ENCODE results near the gene MECP2.
A peak's percentile ranks its signal among the peaks of the same experiment; 100 is the strongest.
"Not testable (repeated sequence)": the region's sequence is repeated elsewhere in the genome, so short reads cannot be mapped to it uniquely, and the experiment has no call there.

Gene MECP2

GRCh38 chrX:154097589-154098541 is at the start of gene MECP2:
TSS of gene MECP2 (minus strand) at chrX:154097717.
- Histone ChIP-seq H3K79me2 (ENCODE audit: control insufficient read depth, insufficient read depth, low read length, unreplicated experiment) (peaks cover 42% of the 10 kb centered on the region), H2AFZ (ENCODE audit: low read length, unreplicated experiment) (peak within 1 kb of the TSS; percentile 53), H3K36me3 (ENCODE audit: insufficient read depth, low read length) (no peaks in the 10 kb centered on the region), H3K4me1 (ENCODE audit: control insufficient read depth, insufficient read depth, low read length, unreplicated experiment) (peaks cover 24% of the 10 kb centered on the region), H3K27me3 (ENCODE audit: insufficient read depth, low read length) (peaks cover 17% of the 10 kb centered on the region; the same call in 1 of the 2 replicates), H3K27ac (ENCODE audit: low read depth, low read length) (peak within 1 kb of the TSS; percentile 70), H3K4me3 (ENCODE audit: low read depth, low read length) (peak within 1 kb of the TSS; percentile 91)

- H3K27ac ChIP-seq (ENCODE audit: low read depth, low read length); H2AFZ ChIP-seq (ENCODE audit: low read length, unreplicated experiment); H3K4me1 ChIP-seq (ENCODE audit: control insufficient read depth, insufficient read depth, low read length, unreplicated experiment); H3K36me3 ChIP-seq (ENCODE audit: insufficient read depth, low read length); H3K4me3 ChIP-seq (ENCODE audit: low read depth, low read length); H3K79me2 ChIP-seq (ENCODE audit: control insufficient read depth, insufficient read depth, low read length, unreplicated experiment); H3K27me3 ChIP-seq (ENCODE audit: insufficient read depth, low read length): not testable (repeated sequence)
Observed at GRCh38 chrX:154144010-154144409, 46.5 kb upstream of the MECP2 start, which contains the start of gene OPN1LW. TSS of gene OPN1LW (plus strand) at chrX:154144243. CDS start at chrX:154144284, 41 bp downstream.

- no peaks in the 10 kb centered on the region for H3K27me3 ChIP-seq (ENCODE audit: insufficient read depth, low read length)
- no peaks in the 10 kb centered on the region for H3K4me1 ChIP-seq (ENCODE audit: control insufficient read depth, insufficient read depth, low read length, unreplicated experiment)
- no peak overlapping the region for H3K4me3 ChIP-seq (ENCODE audit: low read depth, low read length)
- no peak overlapping the region for H3K27ac ChIP-seq (ENCODE audit: low read depth, low read length)
- H2AFZ ChIP-seq (ENCODE audit: low read length, unreplicated experiment) = no peak overlapping the region
- no peaks in the 10 kb centered on the region for H3K79me2 ChIP-seq (ENCODE audit: control insufficient read depth, insufficient read depth, low read length, unreplicated experiment)
- no peaks in the 10 kb centered on the region for H3K36me3 ChIP-seq (ENCODE audit: insufficient read depth, low read length)
Observed at GRCh38 chrX:154142950-154143745, 45.6 kb upstream of the MECP2 start.

- H3K36me3 ChIP-seq (ENCODE audit: insufficient read depth, low read length) = no peaks in the 10 kb centered on the region
- H3K4me1 ChIP-seq (ENCODE audit: control insufficient read depth, insufficient read depth, low read length, unreplicated experiment) = no peaks in the 10 kb centered on the region
- no peak overlapping the region for H3K27ac ChIP-seq (ENCODE audit: low read depth, low read length)
- H3K79me2 ChIP-seq (ENCODE audit: control insufficient read depth, insufficient read depth, low read length, unreplicated experiment) = no peaks in the 10 kb centered on the region
- H3K4me3 ChIP-seq (ENCODE audit: low read depth, low read length) = no peak overlapping the region
- H2AFZ ChIP-seq (ENCODE audit: low read length, unreplicated experiment) = no peak overlapping the region
- H3K27me3 ChIP-seq (ENCODE audit: insufficient read depth, low read length) = no peaks in the 10 kb centered on the region
Observed at GRCh38 chrX:154142386-154142785, 44.9 kb upstream of the MECP2 start.

- H3K4me3 ChIP-seq (ENCODE audit: low read depth, low read length) = no peak overlapping the region
- H3K27ac ChIP-seq (ENCODE audit: low read depth, low read length) = no peak overlapping the region
- no peaks in the 10 kb centered on the region for H3K79me2 ChIP-seq (ENCODE audit: control insufficient read depth, insufficient read depth, low read length, unreplicated experiment)
- no peaks in the 10 kb centered on the region for H3K4me1 ChIP-seq (ENCODE audit: control insufficient read depth, insufficient read depth, low read length, unreplicated experiment)
- no peaks in the 10 kb centered on the region for H3K27me3 ChIP-seq (ENCODE audit: insufficient read depth, low read length)
- no peaks in the 10 kb centered on the region for H3K36me3 ChIP-seq (ENCODE audit: insufficient read depth, low read length)
- no peak overlapping the region for H2AFZ ChIP-seq (ENCODE audit: low read length, unreplicated experiment)
Observed at GRCh38 chrX:154140742-154141141, 43.2 kb upstream of the MECP2 start.

- Histone ChIP-seq H3K36me3 (ENCODE audit: insufficient read depth, low read length) (no peaks in the 10 kb centered on the region), H3K27ac (ENCODE audit: low read depth, low read length) (no peak overlapping the region), H3K79me2 (ENCODE audit: control insufficient read depth, insufficient read depth, low read length, unreplicated experiment) (no peaks in the 10 kb centered on the region), H2AFZ (ENCODE audit: low read length, unreplicated experiment) (no peak overlapping the region), H3K4me3 (ENCODE audit: low read depth, low read length) (no peak overlapping the region), H3K27me3 (ENCODE audit: insufficient read depth, low read length) (no peaks in the 10 kb centered on the region), H3K4me1 (ENCODE audit: control insufficient read depth, insufficient read depth, low read length, unreplicated experiment) (no peaks in the 10 kb centered on the region)
Observed at GRCh38 chrX:154140206-154140605, 42.7 kb upstream of the MECP2 start.

GRCh38 chrX:154138857-154139256 is 41.3 kb upstream of the MECP2 start:
- Histone ChIP-seq H3K4me3 (ENCODE audit: low read depth, low read length) (no peak overlapping the region), H3K27ac (ENCODE audit: low read depth, low read length) (no peak overlapping the region), H3K36me3 (ENCODE audit: insufficient read depth, low read length) (no peaks in the 10 kb centered on the region), H3K79me2 (ENCODE audit: control insufficient read depth, insufficient read depth, low read length, unreplicated experiment) (no peaks in the 10 kb centered on the region), H3K27me3 (ENCODE audit: insufficient read depth, low read length) (no peaks in the 10 kb centered on the region), H2AFZ (ENCODE audit: low read length, unreplicated experiment) (no peak overlapping the region), H3K4me1 (ENCODE audit: control insufficient read depth, insufficient read depth, low read length, unreplicated experiment) (no peaks in the 10 kb centered on the region)

- H3K79me2 ChIP-seq (ENCODE audit: control insufficient read depth, insufficient read depth, low read length, unreplicated experiment) = no peaks in the 10 kb centered on the region
- H3K27me3 ChIP-seq (ENCODE audit: insufficient read depth, low read length) = no peaks in the 10 kb centered on the region
- H3K4me1 ChIP-seq (ENCODE audit: control insufficient read depth, insufficient read depth, low read length, unreplicated experiment) = no peaks in the 10 kb centered on the region
- H3K36me3 ChIP-seq (ENCODE audit: insufficient read depth, low read length) = no peaks in the 10 kb centered on the region
- no peak overlapping the region for H3K27ac ChIP-seq (ENCODE audit: low read depth, low read length)
- H2AFZ ChIP-seq (ENCODE audit: low read length, unreplicated experiment) = no peak overlapping the region
- peak overlapping the region; percentile 44 for H3K4me3 ChIP-seq (ENCODE audit: low read depth, low read length)
Observed at GRCh38 chrX:154136627-154137161, 39.2 kb upstream of the MECP2 start.

GRCh38 chrX:154135458-154136229 is 38.1 kb upstream of the MECP2 start:
- Histone ChIP-seq H3K4me1 (ENCODE audit: control insufficient read depth, insufficient read depth, low read length, unreplicated experiment) (no peaks in the 10 kb centered on the region), H3K36me3 (ENCODE audit: insufficient read depth, low read length) (no peaks in the 10 kb centered on the region), H3K4me3 (ENCODE audit: low read depth, low read length) (no peak overlapping the region), H3K27ac (ENCODE audit: low read depth, low read length) (no peak overlapping the region), H3K27me3 (ENCODE audit: insufficient read depth, low read length) (no peaks in the 10 kb centered on the region), H3K79me2 (ENCODE audit: control insufficient read depth, insufficient read depth, low read length, unreplicated experiment) (no peaks in the 10 kb centered on the region), H2AFZ (ENCODE audit: low read length, unreplicated experiment) (no peak overlapping the region)

- Histone ChIP-seq H3K27me3 (ENCODE audit: insufficient read depth, low read length) (no peaks in the 10 kb centered on the region), H3K36me3 (ENCODE audit: insufficient read depth, low read length) (no peaks in the 10 kb centered on the region), H3K27ac (ENCODE audit: low read depth, low read length) (no peak overlapping the region), H3K79me2 (ENCODE audit: control insufficient read depth, insufficient read depth, low read length, unreplicated experiment) (no peaks in the 10 kb centered on the region), H3K4me3 (ENCODE audit: low read depth, low read length) (no peak overlapping the region), H3K4me1 (ENCODE audit: control insufficient read depth, insufficient read depth, low read length, unreplicated experiment) (no peaks in the 10 kb centered on the region), H2AFZ (ENCODE audit: low read length, unreplicated experiment) (no peak overlapping the region)
Observed at GRCh38 chrX:154132366-154132765, 34.8 kb upstream of the MECP2 start.

Data from ACC112 (cell line).